Ovary (tissue), 9 donors: ENCODE results near the gene MEF2D. TPM values are rescaled to one million over a fixed set of nuclear protein-coding genes. Genes with fewer than 3 reads are reported as not detected.

Source experiments
- DNase-seq, 5 donors: peaks; one replicate each; pipeline ENCODE4 v3.0.0-alpha.2; 2019 to 2020
- H3K27ac ChIP-seq, 2 donors: fragments of 200-600 bp; one replicate each; pipeline versions ENCODE4 v1.5.1 to v1.8.0; 2019 to 2022
- H3K27me3 ChIP-seq: fragments of 200-600 bp; one replicate; pipeline ENCODE4 v1.8.0; 2022
- H3K36me3 ChIP-seq: fragments of 200-600 bp; sonication (generic); one replicate; pipeline ENCODE4 v1.5.1; 2019
- H3K4me1 ChIP-seq: one replicate; pipeline ENCODE4 v1.8.1; 2013; ENCODE audit warnings: mild to moderate bottlenecking, moderate library complexity; ENCODE audit not compliant: insufficient read depth
- H3K4me3 ChIP-seq: fragments of 200-600 bp; sonication (generic); one replicate; pipeline ENCODE4 v1.5.1; 2017
- H3K9me3 ChIP-seq, 2 donors: fragments of 200-600 bp in 1 of 2; sonication (generic) in 1 of 2; one replicate each; pipeline versions ENCODE4 v1.5.1 to v1.8.1; 2013 to 2019; ENCODE audit warnings: mild to moderate bottlenecking in 1 of 2, moderate library complexity in 1 of 2
- CTCF ChIP-seq, 3 donors: fragments of 450-650 bp in 2 of 3; fragments of 200-600 bp in 1 of 3; IDR thresholded peaks; one replicate each; pipeline versions ENCODE4 v1.5.1 to v1.8.0; 2016 to 2022; ENCODE audit warnings: antibody characterized with exemption in 3 of 3, mild to moderate bottlenecking in 1 of 3
- EP300 ChIP-seq: sonication (generic); formaldehyde crosslinking; IDR thresholded peaks from one replicate; pipeline ENCODE4 v1.6.1; 2017; ENCODE audit warnings: antibody characterized with exemption
- POLR2A ChIP-seq: fragments of 450-650 bp; IDR thresholded peaks from one replicate; pipeline ENCODE4 v1.6.1; 2017; ENCODE audit warnings: antibody characterized with exemption, mild to moderate bottlenecking, moderate library complexity
- WGBS, 3 donors: extraction: QIAGEN DNeasy Blood & Tissue Kit in 1 of 3; methylation state at CpG; one replicate each; pipeline versions ENCODE4 v1.1.5 to v1.1.7; 2013 to 2017; 5-methylcytosine and 5-hydroxymethylcytosine counted together
- intact Hi-C, 4 donors: fragments of 100-400 bp; cut with DNase I; formaldehyde crosslinking; loops; one replicate each; pipeline versions ENCODE4 v1.11.0 to v1.15.1; 2022 to 2023
- polyA plus RNA-seq, 2 donors: library from polyadenylated mRNA; stranded (reverse); fragments of 200-250 nt in 1 of 2; fragments of 350-450 nt in 1 of 2; fragmentation: Illumina TruSeq in 1 of 2; extraction: RNeasy Lipid Tissue Mini Kit (QIAGEN cat#74804) in 1 of 2; gene quantifications; one replicate each; pipeline ENCODE4 v1.2.3, GENCODE V29; 2013 to 2014
- total RNA-seq, 7 donors: library from RNA; depleted of rRNA in 2 of 7; stranded (reverse); fragments of >200 nt in 2 of 7; fragmentation: NEBNext Ultra II Directional in 3 of 7; extraction: Animal tissue kit (Norgen Biotek cat#: 25700) in 3 of 7; gene quantifications; one replicate each; pipeline versions ENCODE4 v1.1.0 to v1.2.4, GENCODE V29; 2016 to 2023
- donor health status: DM: no; HTN: no; CAD: no; lungs with moderate emphysema.
- donor health status: DM: no; HTN: no; CAD: no.
- donor health status: Bipolar disorder and iron deficiency.
- donor health status: DM: yes; HTN: yes; CAD: no.
- donor health status: DM: no; HTN: no; CAD: no.
- donor health status: DM: yes; HTN: yes; CAD: no.

MEF2D gene
- total and polyA plus RNA-seq, 9 donors = 30.0 to 96.6 (median 57.6) TPM

GRCh38 chr1:156506450-156506849 lies 5.9 kb upstream of the MEF2D start:
- 87 to 92% (median 91%) methylated on average over 2 of the region's 2 CpGs for WGBS, 3 donors
- no peaks in the 10 kb centered on the region for H3K9me3 ChIP-seq
- no peak for DNase-seq
- no peaks in the 10 kb centered on the region for H3K36me3 ChIP-seq
- no peak for TF ChIP-seq EP300
- TF ChIP-seq POLR2A = no peak
- no peak for TF ChIP-seq CTCF (IDR thresholded peaks at IDR 0.05)
- no peaks in the 10 kb centered on the region for H3K27me3 ChIP-seq
- peaks cover 35% of the 10 kb centered on the region for H3K4me1 ChIP-seq
- intact Hi-C loops = no loop called here
- no peak overlapping the region for H3K27ac ChIP-seq
- no peak overlapping the region for H3K4me3 ChIP-seq

- Histone ChIP-seq H3K27ac (peak overlapping the region; percentile 54 to 100), H3K4me1 (peaks cover 35% of the 10 kb centered on the region), H3K4me3 (no peak overlapping the region), H3K27me3 (no peaks in the 10 kb centered on the region), H3K9me3 (no peaks in the 10 kb centered on the region), H3K36me3 (no peaks in the 10 kb centered on the region)
- no peak for TF ChIP-seq EP300
- TF ChIP-seq POLR2A = no peak
- intact Hi-C loops = loop anchor here in 1 of 4 donors (2.0 kb wide), 1 partner anchor 49 kb away; no protein-coding TSS in a partner anchor
- no peak for DNase-seq
- WGBS, 3 donors = 69 to 74% (median 72%) methylated on average over 21 of the region's 21 CpGs
Measured at GRCh38 chr1:156505679-156506298, 5.2 kb upstream of the MEF2D start.

- no peaks in the 10 kb centered on the region for H3K27me3 ChIP-seq
- DNase-seq = peak; percentile 99 to 100 (median 100)
- intact Hi-C loops = loop anchor here in 1 of 4 donors (2.0 kb wide), 1 partner anchor 48 kb away; no protein-coding TSS in a partner anchor
- 3 to 4% (median 4%) methylated on average over 45 of the region's 45 CpGs for WGBS, 3 donors
- peak overlapping the region; percentile 27 for H3K4me3 ChIP-seq
- H3K4me1 ChIP-seq = peaks cover 33% of the 10 kb centered on the region
- peak in 1 of 3 donors; percentile 23 for TF ChIP-seq CTCF (IDR thresholded peaks at IDR 0.05)
- peak; percentile 95 for TF ChIP-seq EP300
- peak; percentile 45 for TF ChIP-seq POLR2A
- no peaks in the 10 kb centered on the region for H3K9me3 ChIP-seq
- peak overlapping the region; percentile 99 to 100 for H3K27ac ChIP-seq
- H3K36me3 ChIP-seq = no peaks in the 10 kb centered on the region
Measured at GRCh38 chr1:156504821-156505678, 4.5 kb upstream of the MEF2D start.

- DNase-seq = no peak
- Histone ChIP-seq H3K36me3 (no peaks in the 10 kb centered on the region), H3K27me3 (no peaks in the 10 kb centered on the region), H3K4me1 (peaks cover 33% of the 10 kb centered on the region), H3K27ac (peak overlapping the region; percentile 99 to 100), H3K9me3 (no peaks in the 10 kb centered on the region), H3K4me3 (peak overlapping the region; percentile 27)
- intact Hi-C loops = loop anchor here in 1 of 4 donors (2.0 kb wide), 1 partner anchor 48 kb away; no protein-coding TSS in a partner anchor
- TF ChIP-seq POLR2A (no peak), CTCF (IDR thresholded peaks at IDR 0.05) (no peak), EP300 (no peak)
- whole genome bisulfite sequencing, 3 donors = 38 to 47% (median 39%) methylated on average over 5 of the region's 5 CpGs
Measured at GRCh38 chr1:156504438-156504813, 3.9 kb upstream of the MEF2D start.
